DOHH2 (cell line): Measurements from ENCODE around the gene LAMA5.

Source experiments
- CTCF ChIP-seq: fragments of 200-600 bp; sonication (generic); IDR thresholded peaks from one replicate; pipeline ENCODE4 v1.5.1; 2014; ENCODE audit warnings: antibody characterized with exemption, mild to moderate bottlenecking, low read depth, low read length; ENCODE audit not compliant: poor library complexity, severe bottlenecking
- EZH2phosphoT487 ChIP-seq: fragments of 200-600 bp; sonication (generic); IDR thresholded peaks from 2 replicates; pipeline ENCODE4 v1.6.1; 2017; ENCODE audit warnings: borderline replicate concordance, mild to moderate bottlenecking, antibody characterized with exemption, low read length, moderate library complexity, mixed read lengths

- peak; percentile 94 for TF ChIP-seq CTCF
- TF ChIP-seq EZH2phosphoT487: no peak
These were observed 43.0 kb upstream of the LAMA5 start for GRCh38 chr20:62409931-62410745.
